HuH-7 (cell line): ENCODE measurements around the gene TMEM59.
A peak's percentile ranks its signal among the peaks of the same experiment; 100 is the strongest.
"Not testable (repeated sequence)": the region's sequence is repeated elsewhere in the genome, so short reads cannot be mapped to it uniquely, and the experiment has no call there.

Experiments
- DNase-seq: peaks from one replicate; pipeline ENCODE4 v3.0.0; 2011; ENCODE audit warnings: low spot score

The TMEM59 gene, protein sequence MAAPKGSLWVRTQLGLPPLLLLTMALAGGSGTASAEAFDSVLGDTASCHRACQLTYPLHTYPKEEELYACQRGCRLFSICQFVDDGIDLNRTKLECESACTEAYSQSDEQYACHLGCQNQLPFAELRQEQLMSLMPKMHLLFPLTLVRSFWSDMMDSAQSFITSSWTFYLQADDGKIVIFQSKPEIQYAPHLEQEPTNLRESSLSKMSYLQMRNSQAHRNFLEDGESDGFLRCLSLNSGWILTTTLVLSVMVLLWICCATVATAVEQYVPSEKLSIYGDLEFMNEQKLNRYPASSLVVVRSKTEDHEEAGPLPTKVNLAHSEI

DNA sequence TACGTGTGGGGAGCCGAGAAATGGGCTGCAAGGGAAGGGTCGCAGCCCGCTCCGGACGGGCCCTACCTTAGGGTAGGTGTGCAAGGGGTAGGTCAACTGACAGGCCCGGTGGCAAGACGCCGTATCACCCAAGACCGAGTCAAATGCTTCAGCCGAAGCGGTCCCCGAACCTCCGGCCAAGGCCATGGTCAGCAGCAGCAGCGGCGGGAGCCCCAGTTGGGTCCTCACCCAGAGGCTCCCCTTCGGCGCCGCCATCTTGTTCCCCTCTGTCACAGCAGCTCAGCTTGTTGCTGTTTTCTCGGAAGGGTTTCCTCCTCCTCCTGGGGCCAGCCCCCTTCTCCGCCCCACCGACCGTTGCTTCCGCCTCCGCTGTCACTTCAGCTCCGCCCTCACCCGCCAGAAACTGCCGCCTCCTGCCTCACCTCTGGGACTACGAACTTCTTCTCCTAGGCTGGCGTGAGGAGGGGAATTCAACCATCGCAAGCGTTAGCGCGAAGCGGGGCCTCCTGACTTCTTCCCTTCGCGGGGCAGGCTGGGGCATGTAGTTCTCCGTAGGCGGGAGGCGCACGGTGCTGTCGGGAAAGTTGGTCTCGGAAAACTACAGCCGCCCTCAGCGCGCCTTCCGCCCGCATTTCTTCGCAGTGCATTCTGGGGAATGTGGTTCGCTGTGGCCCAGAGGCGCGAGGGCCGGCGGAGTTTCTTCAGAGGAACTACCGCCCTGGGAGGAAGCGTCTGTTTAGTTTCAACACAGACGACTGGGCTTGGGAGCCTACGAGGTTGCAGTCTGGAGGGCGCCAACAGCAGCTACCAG is at the start of gene TMEM59, which contains the start of gene TCEANC2:
TSS of gene TMEM59 (minus strand) at position 271 of the 811 bp plus-strand sequence. CDS start at position 255, 16 bp downstream.
TSS of gene TCEANC2 (plus strand) at position 675 of the 811 bp plus-strand sequence. CDS start 815 bp downstream, outside the sequence.
- peak; percentile 72 for DNase-seq

DNA sequence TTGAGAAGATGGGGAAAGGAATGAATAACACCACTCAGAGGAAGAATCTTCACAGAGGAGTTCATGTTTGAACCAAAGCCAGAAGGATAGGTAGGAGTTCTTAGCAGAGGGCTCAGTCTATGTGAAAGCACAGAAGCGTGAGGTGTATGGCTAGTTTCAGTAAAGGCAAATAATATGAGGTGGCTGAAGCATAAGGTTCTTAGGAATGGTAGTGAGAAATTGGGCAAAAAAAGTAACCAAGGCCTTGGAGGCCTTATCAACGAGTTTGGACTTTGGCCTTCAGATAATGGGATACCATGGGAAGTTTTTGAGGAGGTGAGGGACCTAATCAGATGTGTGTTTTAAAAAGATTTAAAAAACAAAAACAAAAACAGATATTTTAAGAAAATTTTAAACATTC is 47.5 kb upstream of the TMEM59 start:
- DNase-seq: no peak

DNA sequence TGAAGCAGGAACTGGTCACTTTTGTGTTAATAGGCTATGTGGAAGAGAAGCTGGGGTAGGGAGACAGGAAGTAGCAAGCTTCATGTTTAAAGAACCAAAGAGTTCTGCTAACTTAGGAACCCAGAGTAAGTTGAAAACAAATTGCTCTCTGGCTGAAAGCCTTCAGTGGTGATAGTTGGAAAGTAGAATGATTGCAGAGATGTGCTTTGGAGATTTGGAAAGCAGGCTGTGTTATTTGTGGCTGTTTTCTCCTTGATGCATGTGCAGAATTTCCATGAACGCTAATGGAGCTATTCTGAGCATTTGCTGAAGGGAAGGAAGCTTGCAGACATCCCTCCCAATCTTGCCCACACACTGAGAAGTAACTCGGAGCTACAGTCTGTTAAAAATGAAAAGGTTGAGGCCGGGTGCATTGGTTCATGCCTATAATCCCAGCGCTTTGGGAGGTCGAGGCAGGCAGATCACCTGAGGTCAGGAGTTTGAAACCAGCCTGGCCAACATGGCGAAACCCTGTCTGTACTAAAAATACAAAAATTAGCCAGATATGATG is 46.1 kb upstream of the TMEM59 start:
- DNase-seq: no peak

DNA sequence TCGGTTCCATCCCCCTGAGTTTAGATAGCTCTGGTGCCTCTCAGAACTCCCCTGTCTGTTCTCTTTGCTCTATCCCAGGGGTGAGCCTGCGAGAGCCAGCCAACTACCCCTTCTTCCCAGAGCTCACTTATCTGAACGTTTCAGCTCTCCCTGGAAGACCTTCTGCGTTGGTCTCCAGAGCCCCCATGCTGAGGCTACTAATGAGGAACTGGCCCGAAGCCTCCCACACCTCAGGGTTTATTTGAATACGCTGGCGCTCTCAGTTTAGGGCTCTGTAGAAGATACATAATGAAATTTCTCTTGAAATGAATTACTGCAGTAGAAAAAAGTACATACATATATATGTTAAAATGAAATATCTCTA is 43.9 kb upstream of the TMEM59 start:
- no peak for DNase-seq

DNA sequence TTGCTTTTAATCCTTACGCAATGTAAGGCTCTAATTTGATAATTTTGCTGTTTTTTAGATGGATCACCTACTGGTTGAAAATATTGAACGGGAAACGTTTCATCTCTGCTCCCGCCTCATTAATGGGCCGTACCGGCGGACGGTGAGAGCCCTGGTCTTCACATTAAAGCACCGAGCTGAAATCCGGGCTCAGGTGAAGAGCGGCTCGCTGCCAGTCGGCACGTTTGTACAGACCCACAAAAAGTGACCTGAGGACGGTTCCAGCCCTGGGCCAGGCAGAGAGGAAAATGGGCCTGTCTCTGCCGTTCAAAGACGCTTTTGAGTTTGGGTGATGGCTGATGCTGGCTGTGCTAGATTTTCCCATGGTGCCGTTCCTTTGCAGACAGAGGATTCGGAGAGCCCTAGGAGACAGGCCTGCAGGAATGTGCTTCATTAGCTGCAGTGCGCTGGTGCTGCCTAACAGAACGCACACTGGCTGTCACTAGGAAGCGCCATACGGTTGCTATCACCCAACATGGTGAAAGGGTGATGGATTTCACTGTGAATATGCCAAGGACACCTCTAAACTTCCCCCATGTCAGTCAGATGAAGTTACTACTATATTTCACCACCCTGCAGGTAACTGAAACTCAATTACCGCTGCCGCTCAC is 43.3 kb upstream of the TMEM59 start:
- no peak for DNase-seq

DNA sequence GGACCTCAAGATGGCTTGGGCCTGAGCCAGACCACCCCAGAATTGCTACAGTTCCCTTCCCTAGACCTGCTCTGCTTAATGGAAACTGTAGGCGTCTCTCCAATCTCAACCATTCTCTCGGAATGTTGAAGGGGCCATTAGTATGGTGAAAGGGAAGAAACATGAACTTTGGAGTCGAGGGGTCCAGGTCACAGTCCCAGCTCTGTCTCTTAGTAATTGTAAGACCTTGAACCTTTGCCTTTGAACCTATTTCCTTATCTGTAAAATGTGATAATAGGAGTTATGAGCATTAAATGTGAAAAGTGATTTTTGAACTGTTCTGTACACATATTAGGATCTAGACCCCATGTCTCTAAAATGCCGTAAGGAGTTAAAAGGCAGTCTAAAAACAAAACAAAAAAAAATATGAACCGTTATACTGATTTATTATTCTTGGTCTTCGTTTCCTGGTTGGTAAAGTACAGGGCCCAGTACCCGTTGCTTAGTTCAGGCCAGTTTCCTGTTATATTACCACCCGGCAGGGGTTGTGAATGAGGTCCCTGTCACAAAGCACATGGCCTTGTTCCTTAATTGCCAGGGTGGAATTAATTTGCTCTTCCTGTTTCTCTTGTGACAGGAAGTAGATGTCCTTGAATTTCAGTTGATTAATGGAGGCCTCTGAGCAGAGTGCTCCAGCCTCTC is 42.7 kb upstream of the TMEM59 start:
- no peak for DNase-seq

DNA sequence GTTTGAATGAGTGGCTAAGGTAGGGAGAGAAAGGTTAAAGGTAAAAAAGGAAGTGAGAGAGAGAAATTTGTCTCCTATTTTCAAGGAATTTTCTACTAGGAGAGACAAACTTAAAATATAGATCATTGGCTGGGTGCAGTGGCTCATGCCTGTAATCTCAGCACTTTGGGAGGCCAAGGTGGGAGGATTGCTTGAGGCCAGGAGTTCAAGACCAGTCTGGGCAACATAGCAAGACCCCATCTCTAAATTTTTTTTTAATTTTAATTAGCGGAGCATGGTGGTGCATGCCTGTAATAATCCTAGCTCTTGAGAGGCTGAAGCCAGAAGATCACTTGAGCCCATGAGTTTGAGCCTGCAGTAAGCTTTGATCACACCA is 41.7 kb upstream of the TMEM59 start:
- DNase-seq: not testable (repeated sequence)

DNA sequence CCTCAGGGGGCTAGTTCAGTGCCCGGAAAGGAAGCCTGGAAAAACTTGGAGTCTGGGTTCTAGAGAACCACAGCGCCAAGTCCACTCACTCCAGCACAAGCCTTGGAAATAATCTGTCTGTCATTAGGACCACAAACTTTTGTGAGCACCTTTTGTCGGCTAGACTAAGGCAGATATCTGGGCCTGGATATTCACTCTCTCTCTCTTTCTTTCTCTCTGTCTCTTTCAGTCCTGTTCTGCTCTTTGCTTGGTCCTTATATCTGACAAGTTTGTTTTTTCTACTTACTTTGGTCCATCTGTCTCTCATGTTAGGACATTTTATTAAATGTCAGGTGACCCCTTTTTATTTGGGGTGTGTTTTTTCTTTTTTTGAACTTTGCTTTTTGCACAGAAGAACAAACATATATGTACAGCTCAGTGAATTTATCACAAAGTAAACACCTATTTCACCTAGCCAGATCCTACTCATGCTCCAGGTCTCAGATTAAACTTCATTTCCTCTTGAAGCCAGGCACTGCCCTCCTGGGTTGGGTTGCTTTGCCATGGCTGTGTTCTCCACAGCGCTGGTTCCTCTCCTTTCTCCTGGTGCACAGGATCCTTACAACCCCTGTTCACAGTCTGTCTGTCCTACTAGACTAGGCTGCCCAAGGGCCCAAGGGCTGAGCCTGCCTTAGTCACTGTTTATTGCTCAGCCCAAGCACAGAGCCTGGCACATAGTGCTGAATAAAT is 41.2 kb upstream of the TMEM59 start:
- no peak for DNase-seq

DNA sequence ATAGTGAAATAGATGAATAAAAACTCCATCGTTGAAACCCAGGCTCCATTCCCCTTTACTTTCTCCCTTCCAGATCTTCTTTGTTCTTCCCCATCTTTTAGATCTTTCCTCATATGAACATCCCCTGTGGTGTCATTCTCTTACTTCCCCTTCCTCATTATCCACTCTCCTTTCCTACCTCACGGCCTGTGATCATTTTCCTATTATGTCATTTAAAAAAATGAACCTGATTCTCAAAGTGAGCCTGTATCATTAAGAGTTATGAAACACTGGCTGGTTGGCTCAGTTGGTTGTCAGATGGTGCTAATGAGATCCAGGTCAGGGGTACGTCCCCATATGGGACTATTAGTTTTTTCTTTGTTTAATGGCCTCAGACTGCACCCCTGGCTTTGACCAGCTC is 38.7 kb upstream of the TMEM59 start:
- no peak for DNase-seq

DNA sequence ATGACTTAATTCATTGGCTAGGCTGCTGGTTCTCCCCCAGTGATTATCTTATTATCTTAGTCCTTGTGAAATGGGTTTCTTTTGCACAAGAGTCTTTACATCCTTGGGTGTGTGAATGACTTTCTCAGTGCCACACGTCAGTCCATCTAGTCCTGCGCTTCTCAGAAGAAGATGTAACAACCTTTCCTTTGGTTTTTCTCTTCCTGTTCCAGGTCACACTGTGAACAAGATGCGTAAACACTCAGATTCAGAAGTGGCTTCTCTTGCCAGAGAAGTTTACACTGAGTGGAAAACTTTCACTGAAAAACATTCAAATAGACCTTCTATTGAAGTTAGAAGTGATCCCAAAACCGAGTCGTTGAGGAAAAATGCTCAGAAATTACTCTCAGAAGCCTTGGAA is 35.4 kb upstream of the TMEM59 start:
- DNase-seq: no peak

DNA sequence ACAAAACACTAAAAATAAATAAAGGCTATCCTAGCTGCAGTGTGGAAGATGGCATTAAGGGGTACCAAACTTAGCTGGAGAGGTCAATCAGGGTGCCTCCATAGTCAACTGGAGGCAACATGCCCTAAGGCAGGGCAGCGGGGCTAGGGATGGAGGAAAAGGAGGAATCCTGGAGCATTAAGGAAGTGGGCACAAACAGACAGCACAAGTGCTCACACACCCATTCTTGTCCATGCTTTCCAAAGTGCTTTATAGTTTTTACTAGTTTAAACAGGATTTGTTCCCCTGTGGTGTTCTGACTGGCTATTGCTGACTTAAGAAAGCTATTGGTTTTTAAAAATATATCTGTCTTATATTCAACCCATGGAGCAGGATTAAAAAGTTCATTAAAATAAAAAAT is 33.8 kb upstream of the TMEM59 start:
- DNase-seq: no peak

DNA sequence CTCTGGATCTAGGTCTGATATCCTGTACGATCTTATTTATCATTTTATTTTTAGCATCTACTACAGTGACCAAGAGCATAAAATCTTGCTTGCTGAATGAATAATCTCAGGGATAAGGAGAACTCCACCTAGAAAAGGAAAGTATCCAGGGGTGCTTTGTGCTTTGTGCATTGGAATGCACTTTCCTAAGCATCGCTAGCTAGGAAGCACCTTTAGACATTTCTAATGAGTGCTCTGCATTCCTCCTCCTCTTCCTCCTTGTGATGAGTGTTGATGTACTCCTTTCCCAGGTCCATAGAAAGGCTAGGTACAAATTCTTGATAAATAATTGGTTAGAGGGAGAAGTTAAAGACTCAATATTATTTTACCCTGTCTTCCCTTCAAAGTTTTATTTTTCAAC is 31.8 kb upstream of the TMEM59 start:
- DNase-seq: no peak

DNA sequence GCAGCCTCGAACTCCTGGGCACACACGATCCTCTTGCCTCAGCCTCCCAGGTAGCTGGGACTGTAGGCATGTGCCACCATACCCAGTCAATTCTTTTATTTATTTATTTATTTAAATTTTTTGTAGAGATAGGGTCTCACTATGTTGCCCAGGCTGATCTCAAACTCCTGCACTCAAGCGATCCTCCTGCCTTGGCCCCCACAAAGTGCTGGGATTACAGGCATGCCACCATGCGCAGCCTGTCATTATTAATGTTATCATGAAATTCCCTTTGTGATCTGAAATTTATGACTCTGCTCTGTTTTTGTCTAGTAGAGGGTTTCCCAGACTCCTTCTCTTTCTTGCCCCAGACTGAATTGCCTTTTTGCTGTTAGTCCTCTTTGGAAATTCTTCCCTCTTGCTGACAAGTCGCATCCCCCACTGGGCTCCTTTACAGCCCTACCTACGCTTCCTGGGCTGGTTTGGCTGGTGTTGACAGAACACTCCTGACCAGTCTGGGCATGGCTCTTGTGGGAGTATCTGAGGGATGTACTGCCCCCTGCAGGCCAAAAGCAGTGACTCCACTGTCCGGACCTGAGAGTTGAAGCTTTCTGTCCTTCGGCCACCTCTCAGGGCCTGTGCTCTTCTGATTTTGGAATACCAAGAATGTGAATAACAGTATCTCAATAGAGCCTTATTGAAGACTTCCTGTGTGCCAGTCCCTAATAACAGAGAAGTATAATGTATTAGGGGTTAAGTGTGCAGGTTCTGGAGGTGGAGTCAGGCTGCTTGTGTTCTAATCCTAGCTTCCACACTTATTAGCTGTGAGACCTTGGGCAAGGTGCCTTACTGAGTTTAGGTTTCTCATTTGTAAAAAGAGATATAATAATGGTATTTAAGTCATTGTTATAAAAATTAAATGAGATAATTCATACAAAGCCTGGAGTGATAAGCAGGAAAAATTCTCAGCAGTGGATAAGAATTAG is 28.6 kb upstream of the TMEM59 start:
- DNase-seq: peak; percentile 73

DNA sequence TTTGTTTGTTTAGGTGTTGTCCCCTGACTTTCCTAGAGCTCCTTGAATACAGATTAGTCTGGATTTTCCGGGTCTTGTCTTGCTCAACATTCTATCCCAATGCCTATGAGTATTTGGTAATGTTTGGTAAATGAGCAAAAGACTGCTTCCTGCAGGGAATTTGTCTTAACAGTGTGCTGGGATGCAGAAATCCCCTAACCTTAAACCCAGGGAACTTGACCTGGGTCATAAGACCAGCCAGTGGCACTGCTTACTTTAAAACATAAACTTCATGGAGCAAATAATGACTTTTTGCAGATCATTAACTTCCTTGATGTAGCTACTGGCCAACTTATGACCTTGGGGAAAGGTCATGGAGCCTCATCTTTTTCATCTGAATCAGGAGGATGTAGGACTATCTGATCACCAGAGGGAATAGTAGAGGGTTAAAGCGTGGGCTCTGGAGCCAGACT is 27.6 kb upstream of the TMEM59 start:
- DNase-seq: no peak

DNA sequence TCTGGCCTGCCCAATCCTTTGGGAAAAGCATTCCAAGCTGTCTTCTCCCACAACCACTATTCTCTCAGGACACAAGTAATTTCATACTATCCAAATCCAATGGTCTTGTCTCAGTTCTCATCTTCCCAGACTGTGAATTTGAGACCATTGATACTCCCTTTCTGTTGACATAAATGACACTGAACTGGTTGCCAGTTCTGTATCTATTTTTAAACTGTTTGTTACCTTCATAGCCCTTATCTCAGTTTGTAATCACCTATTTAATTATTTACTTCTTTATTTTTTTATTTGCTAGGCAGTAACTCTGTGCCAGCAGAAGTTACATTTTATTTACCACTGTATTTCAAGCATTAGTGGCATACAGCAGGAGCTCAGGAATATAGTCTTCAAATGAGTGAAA is 24.4 kb upstream of the TMEM59 start:
- DNase-seq: no peak

DNA sequence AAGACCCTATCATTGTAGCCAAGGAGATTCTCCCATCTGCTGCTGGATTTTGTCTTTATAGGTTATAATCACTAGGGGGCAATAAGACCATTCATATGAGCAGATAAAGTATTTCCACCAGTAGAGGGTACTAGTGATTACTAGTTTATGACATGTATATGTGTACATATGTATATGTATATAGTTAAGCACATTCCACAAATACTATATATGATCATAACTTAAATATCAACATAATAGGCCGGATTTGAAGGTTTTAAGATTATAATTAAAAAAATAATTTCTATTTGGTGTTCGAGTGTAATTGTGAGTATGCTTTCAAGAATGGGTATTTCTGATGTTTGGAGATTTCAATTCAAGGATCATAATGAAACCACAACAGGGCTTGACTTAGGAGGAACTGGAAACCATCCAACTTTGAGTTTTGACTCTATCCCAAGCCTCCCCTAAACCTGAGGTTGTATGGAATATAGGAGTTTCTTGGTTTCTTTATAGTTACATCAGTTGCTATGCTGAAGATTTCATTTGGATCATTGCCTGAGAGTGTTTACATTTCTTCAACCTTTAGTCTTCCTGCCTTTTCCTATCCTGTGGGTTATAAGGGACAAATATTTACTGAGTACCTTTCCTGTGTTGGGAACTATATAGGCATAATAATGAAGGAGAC is 17.3 kb upstream of the TMEM59 start:
- DNase-seq: no peak

DNA sequence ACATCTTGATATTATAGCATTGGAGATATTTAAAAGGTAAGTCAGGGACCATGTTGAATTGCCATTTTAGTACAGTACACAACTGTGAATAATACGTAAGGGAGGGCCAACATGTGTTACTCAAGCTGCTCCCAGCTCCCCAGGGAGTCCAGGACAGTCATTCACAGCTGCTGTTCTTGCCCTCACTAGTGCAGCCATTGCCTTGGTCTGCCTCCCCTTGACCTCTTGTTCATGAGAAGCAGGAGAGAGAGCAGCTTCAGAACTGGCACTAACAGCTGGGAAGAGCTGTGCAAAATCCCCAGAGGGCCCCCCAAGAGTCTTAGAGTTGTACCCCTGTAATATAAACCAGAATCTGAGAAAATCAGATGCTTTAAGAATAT is 16.8 kb upstream of the TMEM59 start:
- no peak for DNase-seq

DNA sequence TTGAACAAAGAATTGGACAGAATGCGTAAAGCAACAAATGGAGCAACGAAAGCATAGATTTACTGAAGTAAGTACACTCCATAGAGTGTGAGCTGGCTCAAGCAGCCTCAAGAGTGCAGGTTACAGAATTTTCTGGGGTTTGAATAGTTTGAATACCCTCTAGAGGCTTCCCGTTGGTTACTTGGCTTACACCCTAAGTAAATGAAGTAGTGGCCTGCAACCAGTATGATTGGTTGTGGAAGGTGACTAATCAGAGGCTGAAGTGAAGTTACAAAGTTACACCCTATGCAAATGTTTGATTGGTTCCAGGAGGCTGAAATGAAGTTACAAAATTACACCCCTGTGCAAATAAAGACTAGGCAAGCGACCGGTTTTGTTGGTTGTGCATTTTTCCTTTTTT is 11.3 kb upstream of the TMEM59 start:
- DNase-seq: no peak

DNA sequence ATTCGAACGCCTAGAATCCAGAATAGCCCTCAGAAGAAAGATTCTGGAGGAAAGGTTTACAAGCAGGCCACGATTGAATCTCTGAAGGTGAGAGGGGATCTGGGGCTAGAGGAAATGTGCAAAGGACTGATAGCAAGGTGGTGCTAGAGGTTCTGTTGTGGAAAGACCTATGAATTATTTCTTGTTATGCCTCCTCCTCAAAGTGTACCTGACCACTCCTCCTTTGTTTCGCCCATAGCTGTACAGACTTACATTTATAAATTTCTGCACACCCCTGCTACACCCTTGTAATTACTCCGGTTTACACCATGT is 1.4 kb upstream of the TMEM59 start:
- DNase-seq: no peak
